HepG2 (cell line): ENCODE results near the gene ANKS1A.

Experiments used
- CREB1 ChIP-seq, 2 experiments: fragments of 450-650 bp in 1 of 2; IDR thresholded peaks; 2 replicates each; pipeline ENCODE4 v1.6.1; 2016 to 2017; ENCODE audit warnings: control low read depth in 1 of 2, mild to moderate bottlenecking in 1 of 2, missing compliant biosample characterization in 1 of 2, missing genetic modification characterization in 1 of 2
- TF ChIP-seq, protein P1 (sequence below): sonication (generic); formaldehyde crosslinking; IDR thresholded peaks from 2 replicates; pipeline ENCODE4 v1.5.1; 2020; ENCODE audit warnings: missing genetic modification reagents, mild to moderate bottlenecking, borderline replicate concordance

DNA sequence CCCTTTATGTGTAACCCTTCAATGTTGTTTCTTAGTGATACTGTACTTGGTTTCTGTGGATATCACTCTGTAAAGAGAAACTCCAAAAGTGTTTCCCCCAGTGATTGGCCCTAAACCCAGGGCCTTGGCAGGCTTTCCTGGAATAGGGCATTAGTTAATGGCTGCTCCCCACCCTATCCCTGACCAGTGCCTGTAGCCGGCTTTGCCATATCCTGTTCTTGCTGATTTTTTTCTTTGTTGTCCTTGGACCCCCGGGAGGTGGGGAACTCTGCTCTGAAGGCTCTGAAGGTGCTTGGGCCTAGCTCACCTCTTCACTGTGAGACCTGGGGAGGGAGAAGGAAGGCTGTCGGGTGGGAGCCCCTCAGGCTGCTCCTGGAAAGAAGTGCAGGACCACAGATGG, 131.9 kb downstream of the ANKS1A start:
- TF ChIP-seq, protein P1, sequence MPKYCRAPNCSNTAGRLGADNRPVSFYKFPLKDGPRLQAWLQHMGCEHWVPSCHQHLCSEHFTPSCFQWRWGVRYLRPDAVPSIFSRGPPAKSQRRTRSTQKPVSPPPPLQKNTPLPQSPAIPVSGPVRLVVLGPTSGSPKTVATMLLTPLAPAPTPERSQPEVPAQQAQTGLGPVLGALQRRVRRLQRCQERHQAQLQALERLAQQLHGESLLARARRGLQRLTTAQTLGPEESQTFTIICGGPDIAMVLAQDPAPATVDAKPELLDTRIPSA, result no peak
- TF ChIP-seq CREB1 (IDR thresholded peaks at IDR 0.05), result no peak
- TF ChIP-seq CREB1 (CRISPR knock-in tag; IDR thresholded peaks at IDR 0.05), result no peak
